ENCODE results near the gene ADAM10.

The ADAM10 gene

DNA sequence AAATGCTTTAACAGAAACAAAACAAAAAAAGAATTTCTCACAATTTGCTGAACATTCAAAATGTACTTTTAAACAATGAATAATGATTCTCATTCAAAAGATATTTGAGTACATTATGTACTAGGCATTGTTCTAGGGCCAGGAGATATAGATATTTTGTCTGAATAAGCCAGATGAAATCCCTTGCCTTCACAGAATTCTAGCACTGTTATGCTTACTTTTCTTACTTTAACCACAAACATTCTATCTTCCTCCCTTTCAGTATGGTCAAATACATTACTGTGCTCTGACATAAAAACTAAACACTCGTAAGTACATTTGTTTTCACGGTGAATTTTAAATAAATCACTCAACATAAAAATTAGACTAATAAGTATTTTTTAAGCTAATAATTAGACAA is 116.7 kb downstream of the ADAM10 start:
- Histone ChIP-seq H3K27me3 (ENCODE audit: insufficient read depth, poor library complexity, severe bottlenecking) (no peaks in the 10 kb centered on the region), H3K27ac (replicated peaks) (no peak overlapping the region), H3K4me3 (replicated peaks; ENCODE audit: insufficient read depth, low read length) (no peak overlapping the region)
- no peak for DNase-seq (ENCODE audit: low read depth in 1 of 2, low spot score in 1 of 2)
- TF ChIP-seq, protein P1, sequence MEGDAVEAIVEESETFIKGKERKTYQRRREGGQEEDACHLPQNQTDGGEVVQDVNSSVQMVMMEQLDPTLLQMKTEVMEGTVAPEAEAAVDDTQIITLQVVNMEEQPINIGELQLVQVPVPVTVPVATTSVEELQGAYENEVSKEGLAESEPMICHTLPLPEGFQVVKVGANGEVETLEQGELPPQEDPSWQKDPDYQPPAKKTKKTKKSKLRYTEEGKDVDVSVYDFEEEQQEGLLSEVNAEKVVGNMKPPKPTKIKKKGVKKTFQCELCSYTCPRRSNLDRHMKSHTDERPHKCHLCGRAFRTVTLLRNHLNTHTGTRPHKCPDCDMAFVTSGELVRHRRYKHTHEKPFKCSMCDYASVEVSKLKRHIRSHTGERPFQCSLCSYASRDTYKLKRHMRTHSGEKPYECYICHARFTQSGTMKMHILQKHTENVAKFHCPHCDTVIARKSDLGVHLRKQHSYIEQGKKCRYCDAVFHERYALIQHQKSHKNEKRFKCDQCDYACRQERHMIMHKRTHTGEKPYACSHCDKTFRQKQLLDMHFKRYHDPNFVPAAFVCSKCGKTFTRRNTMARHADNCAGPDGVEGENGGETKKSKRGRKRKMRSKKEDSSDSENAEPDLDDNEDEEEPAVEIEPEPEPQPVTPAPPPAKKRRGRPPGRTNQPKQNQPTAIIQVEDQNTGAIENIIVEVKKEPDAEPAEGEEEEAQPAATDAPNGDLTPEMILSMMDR (IDR thresholded peaks at IDR 0.05; ENCODE audit: insufficient read depth, low read length) = no peak
- TF ChIP-seq SPI1 (IDR thresholded peaks at IDR 0.05; ENCODE audit: borderline replicate concordance, low read depth) (no peak), POLR2AphosphoS5 (IDR thresholded peaks at IDR 0.05; ENCODE audit: low read depth) (no peak), GABPA (IDR thresholded peaks at IDR 0.05; ENCODE audit: low read depth) (no peak)
- TF ChIP-seq, protein P2, sequence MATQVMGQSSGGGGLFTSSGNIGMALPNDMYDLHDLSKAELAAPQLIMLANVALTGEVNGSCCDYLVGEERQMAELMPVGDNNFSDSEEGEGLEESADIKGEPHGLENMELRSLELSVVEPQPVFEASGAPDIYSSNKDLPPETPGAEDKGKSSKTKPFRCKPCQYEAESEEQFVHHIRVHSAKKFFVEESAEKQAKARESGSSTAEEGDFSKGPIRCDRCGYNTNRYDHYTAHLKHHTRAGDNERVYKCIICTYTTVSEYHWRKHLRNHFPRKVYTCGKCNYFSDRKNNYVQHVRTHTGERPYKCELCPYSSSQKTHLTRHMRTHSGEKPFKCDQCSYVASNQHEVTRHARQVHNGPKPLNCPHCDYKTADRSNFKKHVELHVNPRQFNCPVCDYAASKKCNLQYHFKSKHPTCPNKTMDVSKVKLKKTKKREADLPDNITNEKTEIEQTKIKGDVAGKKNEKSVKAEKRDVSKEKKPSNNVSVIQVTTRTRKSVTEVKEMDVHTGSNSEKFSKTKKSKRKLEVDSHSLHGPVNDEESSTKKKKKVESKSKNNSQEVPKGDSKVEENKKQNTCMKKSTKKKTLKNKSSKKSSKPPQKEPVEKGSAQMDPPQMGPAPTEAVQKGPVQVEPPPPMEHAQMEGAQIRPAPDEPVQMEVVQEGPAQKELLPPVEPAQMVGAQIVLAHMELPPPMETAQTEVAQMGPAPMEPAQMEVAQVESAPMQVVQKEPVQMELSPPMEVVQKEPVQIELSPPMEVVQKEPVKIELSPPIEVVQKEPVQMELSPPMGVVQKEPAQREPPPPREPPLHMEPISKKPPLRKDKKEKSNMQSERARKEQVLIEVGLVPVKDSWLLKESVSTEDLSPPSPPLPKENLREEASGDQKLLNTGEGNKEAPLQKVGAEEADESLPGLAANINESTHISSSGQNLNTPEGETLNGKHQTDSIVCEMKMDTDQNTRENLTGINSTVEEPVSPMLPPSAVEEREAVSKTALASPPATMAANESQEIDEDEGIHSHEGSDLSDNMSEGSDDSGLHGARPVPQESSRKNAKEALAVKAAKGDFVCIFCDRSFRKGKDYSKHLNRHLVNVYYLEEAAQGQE (IDR thresholded peaks at IDR 0.05; ENCODE audit: insufficient replicate concordance, low read depth) = no peak

DNA sequence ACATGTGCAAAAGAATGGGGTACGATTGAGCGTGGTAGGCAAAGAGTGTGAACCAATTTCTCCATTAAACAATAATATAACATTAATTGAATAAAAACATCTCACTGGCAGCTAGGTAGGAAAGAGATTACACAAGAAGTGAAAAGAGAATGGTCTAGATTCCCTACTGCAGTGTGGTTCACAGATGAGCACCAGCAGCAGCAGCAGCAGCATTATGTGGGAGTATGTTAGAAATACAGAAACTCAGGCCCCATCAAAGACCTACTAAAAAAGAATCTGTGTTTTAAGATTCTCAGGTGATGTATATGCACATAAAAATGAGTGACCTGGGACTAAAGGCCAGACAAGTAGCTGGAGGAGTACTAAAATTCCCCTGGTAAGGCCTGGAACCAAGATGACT is 118.2 kb downstream of the ADAM10 start:
- H3K4me3 ChIP-seq (replicated peaks; ENCODE audit: insufficient read depth, low read length) = no peak overlapping the region
- no peak overlapping the region for H3K27ac ChIP-seq (replicated peaks)
- no peak for DNase-seq (ENCODE audit: low read depth in 1 of 2, low spot score in 1 of 2)
- TF ChIP-seq POLR2AphosphoS5 (IDR thresholded peaks at IDR 0.05; ENCODE audit: low read depth) = no peak
- TF ChIP-seq, protein P2 (IDR thresholded peaks at IDR 0.05; ENCODE audit: insufficient replicate concordance, low read depth) = no peak
- no peak for TF ChIP-seq GABPA (IDR thresholded peaks at IDR 0.05; ENCODE audit: low read depth)
- no peaks in the 10 kb centered on the region for H3K27me3 ChIP-seq (ENCODE audit: insufficient read depth, poor library complexity, severe bottlenecking)

DNA sequence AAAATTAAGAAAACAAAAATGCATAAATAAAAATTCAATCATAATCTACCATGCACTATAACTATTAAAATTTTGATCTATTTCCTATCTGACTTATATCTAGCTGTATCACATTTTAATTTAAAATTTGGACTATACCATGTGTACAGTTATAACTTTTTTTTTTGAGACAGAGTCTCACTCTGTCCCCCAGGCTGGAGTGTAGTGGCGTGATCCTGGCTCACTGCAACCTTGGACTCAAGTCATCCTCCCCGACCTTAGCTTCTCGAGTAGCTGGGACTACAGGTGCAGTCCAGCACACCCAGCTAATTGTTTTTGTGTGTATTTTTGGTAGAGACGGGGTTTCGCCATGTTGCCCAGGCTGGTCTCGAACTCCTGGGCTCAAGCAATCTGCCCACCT is 119.9 kb downstream of the ADAM10 start:
- H3K4me3 ChIP-seq (replicated peaks; ENCODE audit: insufficient read depth, low read length) = no peak overlapping the region
- no peak overlapping the region for H3K27ac ChIP-seq (replicated peaks)
- TF ChIP-seq, protein P2 (IDR thresholded peaks at IDR 0.05; ENCODE audit: insufficient replicate concordance, low read depth) = no peak
- no peak for TF ChIP-seq GABPA (IDR thresholded peaks at IDR 0.05; ENCODE audit: low read depth)
- DNase-seq (ENCODE audit: low read depth in 1 of 2, low spot score in 1 of 2) = no peak
- H3K27me3 ChIP-seq (ENCODE audit: insufficient read depth, poor library complexity, severe bottlenecking) = no peaks in the 10 kb centered on the region

DNA sequence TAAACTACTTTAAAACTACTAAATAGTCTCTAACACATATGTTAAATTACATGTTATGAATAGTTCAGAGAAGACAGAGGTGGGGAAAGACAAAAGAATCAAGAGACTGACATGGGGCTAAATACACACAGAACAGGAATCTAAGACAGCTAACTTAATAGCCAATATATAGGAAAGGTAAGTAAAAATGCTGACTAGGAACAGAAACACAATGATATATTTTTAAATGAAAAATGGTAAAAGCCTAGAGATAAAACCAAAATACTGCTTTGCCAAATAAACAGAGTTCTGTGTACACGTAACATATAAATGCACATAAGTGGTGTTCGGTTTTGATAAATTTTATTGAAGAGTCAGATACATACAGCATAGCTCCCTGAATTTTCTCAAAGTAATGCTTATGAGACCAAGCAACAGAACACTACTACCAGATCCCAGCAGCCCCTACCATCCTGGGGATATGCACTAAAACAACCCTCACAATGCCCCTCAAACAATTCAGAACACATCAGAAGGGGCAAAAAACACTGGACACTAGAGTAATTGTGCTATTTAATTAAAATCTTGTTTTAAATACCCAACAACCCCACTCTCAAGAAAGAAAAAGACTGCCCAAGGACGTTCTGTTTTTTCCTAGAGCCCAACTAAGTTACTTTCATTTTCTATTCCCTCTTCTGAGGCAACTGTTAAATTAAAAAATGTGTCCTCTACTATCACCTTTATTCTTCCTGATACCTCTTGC is 121.1 kb downstream of the ADAM10 start:
- TF ChIP-seq GABPA (IDR thresholded peaks at IDR 0.05; ENCODE audit: low read depth) (no peak), POLR2AphosphoS5 (IDR thresholded peaks at IDR 0.05; ENCODE audit: low read depth) (no peak), SPI1 (IDR thresholded peaks at IDR 0.05; ENCODE audit: borderline replicate concordance, low read depth) (no peak)
- TF ChIP-seq, protein P2 (IDR thresholded peaks at IDR 0.05; ENCODE audit: insufficient replicate concordance, low read depth) = no peak
- TF ChIP-seq, protein P1 (IDR thresholded peaks at IDR 0.05; ENCODE audit: insufficient read depth, low read length) = no peak
- Histone ChIP-seq H3K4me3 (replicated peaks; ENCODE audit: insufficient read depth, low read length) (no peak overlapping the region), H3K27ac (replicated peaks) (peak overlapping the region; percentile 62), H3K27me3 (ENCODE audit: insufficient read depth, poor library complexity, severe bottlenecking) (no peaks in the 10 kb centered on the region)
- DNase-seq (ENCODE audit: low read depth in 1 of 2, low spot score in 1 of 2) = no peak

Measured in HL-60 (cell line).